ENCODE measurements around the gene MATK. TPM values are rescaled to one million over a fixed set of nuclear protein-coding genes. Genes with fewer than 3 reads are reported as not detected.
"Not testable (repeated sequence)": the region's sequence is repeated elsewhere in the genome, so short reads cannot be mapped to it uniquely, and the experiment has no call there.

The MATK gene
- total RNA-seq, 2 experiments from 2014 or later: 39.9 to 44.0 TPM

- DNase-seq (no peak), ATAC-seq (no peak)
- ChIA-PET CTCF (interaction anchor here (1.4 to 2.9 kb wide), 5 partner anchors 11 to 148 kb away, joined by 4 to 40 read pairs (median 10); partner anchors contain the start of genes APBA3, DAPK3 and MRPL54), POLR2A (interaction anchor here (0.5 to 1.9 kb wide), 2 partner anchors 60 to 90 kb away, joined by 3 to 6 read pairs; partner anchors contain the start of gene MRPL54)
- no peak overlapping the region for H3K4me3 Mint-ChIP-seq
- peaks cover 29% of the 10 kb centered on the region for H3K4me1 Mint-ChIP-seq (ENCODE audit: low read depth)
- no peaks in the 10 kb centered on the region for H3K36me3 Mint-ChIP-seq (ENCODE audit: low read depth)
- no peaks in the 10 kb centered on the region for H3K9me3 Mint-ChIP-seq (ENCODE audit: insufficient read depth)
- H3K27ac Mint-ChIP-seq: no peak overlapping the region
- no peaks in the 10 kb centered on the region for H3K27me3 Mint-ChIP-seq (ENCODE audit: low read depth)
These were observed 37.2 kb upstream of the MATK start for GRCh38 chr19:3823350-3823713.

GRCh38 chr19:3822683-3823349 lies 36.6 kb upstream of the MATK start:
- no peak overlapping the region for H3K4me3 Mint-ChIP-seq
- no peaks in the 10 kb centered on the region for H3K27me3 Mint-ChIP-seq (ENCODE audit: low read depth)
- no peak overlapping the region for H3K27ac Mint-ChIP-seq
- ATAC-seq (no peak), DNase-seq (no peak)
- no peaks in the 10 kb centered on the region for H3K36me3 Mint-ChIP-seq (ENCODE audit: low read depth)
- peaks cover 32% of the 10 kb centered on the region for H3K4me1 Mint-ChIP-seq (ENCODE audit: low read depth)
- H3K9me3 Mint-ChIP-seq (ENCODE audit: insufficient read depth): no peaks in the 10 kb centered on the region
- ChIA-PET POLR2A (interaction anchor here (0.5 to 2.5 kb wide), 3 partner anchors 10 to 90 kb away, joined by 3 to 7 read pairs (median 6); partner anchors contain the start of gene MRPL54), CTCF (interaction anchor here (0.6 to 2.9 kb wide), 16 partner anchors 8 to 148 kb away, joined by 3 to 40 read pairs (median 4); partner anchors contain the start of genes APBA3, DAPK3, MATK and MRPL54)

GRCh38 chr19:3821857-3822364 lies 35.7 kb upstream of the MATK start:
- DNase-seq (peak; percentile 93), ATAC-seq (peak; percentile 95)
- Mint-ChIP-seq H3K4me3 (no peak overlapping the region), H3K27ac (peak overlapping the region; percentile 76), H3K4me1 (ENCODE audit: low read depth) (peaks cover 33% of the 10 kb centered on the region), H3K36me3 (ENCODE audit: low read depth) (no peaks in the 10 kb centered on the region), H3K27me3 (ENCODE audit: low read depth) (no peaks in the 10 kb centered on the region), H3K9me3 (ENCODE audit: insufficient read depth) (no peaks in the 10 kb centered on the region)
- ChIA-PET CTCF (interaction anchor here (0.6 to 2.9 kb wide), 22 partner anchors 9 to 149 kb away, joined by 3 to 40 read pairs (median 4); partner anchors contain the start of genes APBA3, DAPK3, MATK and MRPL54), POLR2A (interaction anchor here (1.9 to 2.5 kb wide), 2 partner anchors 10 to 59 kb away, joined by 6 to 7 read pairs; partner anchors contain the start of gene MRPL54)

GRCh38 chr19:3821156-3821555 lies 35.0 kb upstream of the MATK start:
- Mint-ChIP-seq H3K4me3 (no peak overlapping the region), H3K27ac (no peak overlapping the region), H3K36me3 (ENCODE audit: low read depth) (no peaks in the 10 kb centered on the region), H3K27me3 (ENCODE audit: low read depth) (no peaks in the 10 kb centered on the region), H3K4me1 (ENCODE audit: low read depth) (peaks cover 33% of the 10 kb centered on the region), H3K9me3 (ENCODE audit: insufficient read depth) (no peaks in the 10 kb centered on the region)
- no peak for DNase-seq
- no peak for ATAC-seq
- ChIA-PET POLR2A (interaction anchor here (2.5 kb wide), 1 partner anchor 9 kb away, joined by 7 read pairs; no protein-coding TSS in a partner anchor), CTCF (interaction anchor here (0.8 to 2.9 kb wide), 6 partner anchors 9 to 59 kb away, joined by 3 to 40 read pairs (median 10); partner anchors contain the start of genes APBA3 and MRPL54)

GRCh38 chr19:3819989-3820388 lies 33.8 kb upstream of the MATK start:
- Mint-ChIP-seq H3K36me3 (ENCODE audit: low read depth) (no peaks in the 10 kb centered on the region), H3K27ac (no peak overlapping the region)
- ATAC-seq: no peak

GRCh38 chr19:3818918-3819317 lies 32.7 kb upstream of the MATK start:
- H3K4me1 Mint-ChIP-seq (ENCODE audit: low read depth): peaks cover 46% of the 10 kb centered on the region
- ATAC-seq (no peak), DNase-seq (no peak)
- no peaks in the 10 kb centered on the region for H3K27me3 Mint-ChIP-seq (ENCODE audit: low read depth)
- ChIA-PET CTCF (interaction anchor here (0.9 to 2.6 kb wide), 4 partner anchors 23 to 334 kb away, joined by 3 to 17 read pairs (median 4); partner anchors contain the start of genes APBA3 and MRPL54), POLR2A (interaction anchor here (1.6 kb wide), 1 partner anchor 57 kb away, joined by 5 read pairs; the partner anchor contains the start of gene MRPL54)
- no peak overlapping the region for H3K4me3 Mint-ChIP-seq
- peaks cover 6% of the 10 kb centered on the region for H3K9me3 Mint-ChIP-seq (ENCODE audit: insufficient read depth)
- peaks cover 4% of the 10 kb centered on the region for H3K36me3 Mint-ChIP-seq (ENCODE audit: low read depth)
- H3K27ac Mint-ChIP-seq: no peak overlapping the region

More at GRCh38 chr19:3819989-3820388, 33.8 kb upstream of the MATK start:
- DNase-seq: no peak
- Mint-ChIP-seq H3K9me3 (ENCODE audit: insufficient read depth) (no peaks in the 10 kb centered on the region), H3K27me3 (ENCODE audit: low read depth) (no peaks in the 10 kb centered on the region), H3K4me3 (no peak overlapping the region), H3K4me1 (ENCODE audit: low read depth) (peaks cover 35% of the 10 kb centered on the region)
- ChIA-PET POLR2A (no interaction called here), CTCF (interaction anchor here (2.6 kb wide), 1 partner anchor 58 kb away, joined by 17 read pairs; the partner anchor contains the start of genes APBA3 and MRPL54)

GRCh38 chr19:3818466-3818865 lies 32.3 kb upstream of the MATK start:
- Mint-ChIP-seq H3K4me1 (ENCODE audit: low read depth) (peaks cover 50% of the 10 kb centered on the region), H3K36me3 (ENCODE audit: low read depth) (peaks cover 4% of the 10 kb centered on the region), H3K27me3 (ENCODE audit: low read depth) (no peaks in the 10 kb centered on the region), H3K4me3 (no peak overlapping the region), H3K27ac (no peak overlapping the region), H3K9me3 (ENCODE audit: insufficient read depth) (peaks cover 7% of the 10 kb centered on the region)
- DNase-seq (no peak), ATAC-seq (no peak)
- CTCF ChIA-PET: interaction anchor here (0.9 to 2.6 kb wide), 4 partner anchors 22 to 333 kb away, joined by 3 to 17 read pairs (median 4); partner anchors contain the start of genes APBA3 and MRPL54
- POLR2A ChIA-PET: interaction anchor here (1.6 kb wide), 1 partner anchor 56 kb away, joined by 5 read pairs; the partner anchor contains the start of gene MRPL54

- Mint-ChIP-seq H3K27me3 (ENCODE audit: low read depth) (no peaks in the 10 kb centered on the region), H3K4me3 (no peak overlapping the region), H3K36me3 (ENCODE audit: low read depth) (peaks cover 4% of the 10 kb centered on the region), H3K27ac (peak overlapping the region; percentile 25), H3K4me1 (ENCODE audit: low read depth) (peaks cover 57% of the 10 kb centered on the region), H3K9me3 (ENCODE audit: insufficient read depth) (peaks cover 7% of the 10 kb centered on the region)
- ChIA-PET CTCF (interaction anchor here (1.4 to 2.6 kb wide), 2 partner anchors 21 to 55 kb away, joined by 5 to 17 read pairs; partner anchors contain the start of genes APBA3 and MRPL54), POLR2A (interaction anchor here (1.6 kb wide), 1 partner anchor 55 kb away, joined by 5 read pairs; the partner anchor contains the start of gene MRPL54)
- DNase-seq (no peak), ATAC-seq (no peak)
These were observed 31.6 kb upstream of the MATK start for GRCh38 chr19:3817761-3818160.

- ChIA-PET POLR2A (interaction anchor here (0.7 kb wide), 1 partner anchor 22 kb away, joined by 4 read pairs; no protein-coding TSS in a partner anchor), CTCF (no interaction called here)
- ATAC-seq (no peak), DNase-seq (no peak)
- H3K4me3 Mint-ChIP-seq: no peak overlapping the region
- H3K36me3 Mint-ChIP-seq (ENCODE audit: low read depth): peaks cover 4% of the 10 kb centered on the region
- H3K4me1 Mint-ChIP-seq (ENCODE audit: low read depth): peaks cover 59% of the 10 kb centered on the region
- no peaks in the 10 kb centered on the region for H3K27me3 Mint-ChIP-seq (ENCODE audit: low read depth)
- no peak overlapping the region for H3K27ac Mint-ChIP-seq
- peaks cover 7% of the 10 kb centered on the region for H3K9me3 Mint-ChIP-seq (ENCODE audit: insufficient read depth)
These were observed 30.5 kb upstream of the MATK start for GRCh38 chr19:3816566-3817218.

- CTCF ChIA-PET; H3K4me3 Mint-ChIP-seq; DNase-seq; H3K9me3 Mint-ChIP-seq (ENCODE audit: insufficient read depth); ATAC-seq; H3K27ac Mint-ChIP-seq; H3K27me3 Mint-ChIP-seq (ENCODE audit: low read depth); H3K36me3 Mint-ChIP-seq (ENCODE audit: low read depth): not testable (repeated sequence)
- POLR2A ChIA-PET: interaction anchor here (0.7 kb wide), 1 partner anchor 22 kb away, joined by 4 read pairs; no protein-coding TSS in a partner anchor
- H3K4me1 Mint-ChIP-seq (ENCODE audit: low read depth): peaks cover 59% of the 10 kb centered on the region
These were observed 30.0 kb upstream of the MATK start for GRCh38 chr19:3816148-3816547.

- peaks cover 64% of the 10 kb centered on the region for H3K4me1 Mint-ChIP-seq (ENCODE audit: low read depth)
- no peak for ATAC-seq
These were observed 28.5 kb upstream of the MATK start for GRCh38 chr19:3814648-3815047.

More at GRCh38 chr19:3814648-3815047, 28.5 kb upstream of the MATK start:
- Mint-ChIP-seq H3K27me3 (ENCODE audit: low read depth) (no peaks in the 10 kb centered on the region), H3K4me3 (no peak overlapping the region), H3K9me3 (ENCODE audit: insufficient read depth) (peaks cover 7% of the 10 kb centered on the region), H3K36me3 (ENCODE audit: low read depth) (peaks cover 4% of the 10 kb centered on the region), H3K27ac (peak overlapping the region; percentile 98)
- no peak for DNase-seq
- POLR2A ChIA-PET: no interaction called here
- CTCF ChIA-PET: no interaction called here

All from activated CD8-positive, alpha-beta T cell treated with anti-CD3 and anti-CD28 coated beads, Interleukin-2, amount 10 ng/mL, durations not matched to agents 7 days and 5 days (primary cell).